CD14-positive monocyte (primary cell): ENCODE results near the gene GSTK1. TPM values are rescaled to one million over a fixed set of nuclear protein-coding genes. Genes with fewer than 3 reads are reported as not detected.

Source experiments
- DNase-seq, 3 donors: peaks; one replicate each; pipeline ENCODE4 v3.0.0-alpha.2; 2011 to 2022
- H2AFZ ChIP-seq: 2 replicates; pipeline ENCODE4 v1.6.0; 2012; ENCODE audit warnings: mild to moderate bottlenecking, low read depth, low read length, inconsistent platforms; ENCODE audit not compliant: insufficient read depth, poor library complexity, severe bottlenecking
- H3K27ac ChIP-seq, 2 donors: 1 replicate in 1 of 2; 2 replicates in 1 of 2; pipeline ENCODE4 v1.5.1; 2012 to 2013; ENCODE audit warnings: low read length in 2 of 2, control low read depth in 1 of 2, inconsistent platforms in 1 of 2, low read depth in 1 of 2, mild to moderate bottlenecking in 1 of 2
- H3K27me3 ChIP-seq, 2 donors: one replicate each; pipeline versions ENCODE4 v1.6.0 to v1.6.1; 2011 to 2013; ENCODE audit warnings: low read length in 2 of 2; ENCODE audit not compliant: control insufficient read depth in 2 of 2, insufficient read depth in 2 of 2
- H3K36me3 ChIP-seq, 2 donors: replicated peaks in 1 of 2; 1 replicate in 1 of 2; 2 replicates in 1 of 2; pipeline versions ENCODE4 v1.5.1 to v1.6.1; 2012 to 2013; ENCODE audit warnings: low read length in 2 of 2, control low read depth in 1 of 2, inconsistent platforms in 1 of 2, mild to moderate bottlenecking in 1 of 2; ENCODE audit not compliant: insufficient read depth in 2 of 2, control insufficient read depth in 1 of 2
- H3K4me1 ChIP-seq, 2 donors: 1 replicate in 1 of 2; 2 replicates in 1 of 2; pipeline versions ENCODE4 v1.5.1 to v1.6.1; 2012 to 2013; ENCODE audit warnings: low read length in 2 of 2, control low read depth in 1 of 2, inconsistent platforms in 1 of 2, mild to moderate bottlenecking in 1 of 2, moderate library complexity in 1 of 2; ENCODE audit not compliant: insufficient read depth in 2 of 2, control insufficient read depth in 1 of 2
- H3K4me2 ChIP-seq: replicated peaks from 2 replicates; pipeline ENCODE3; 2012; ENCODE audit warnings: low read length, moderate library complexity, mild to moderate bottlenecking; ENCODE audit not compliant: poor library complexity, severe bottlenecking; ENCODE audit errors: extremely low read depth
- H3K4me3 ChIP-seq, 3 experiments: fragments of 200-600 bp in 1 of 3; sonication (generic) in 1 of 3; replicated peaks in 1 of 3; 1 replicate in 2 of 3; 2 replicates in 1 of 3; pipeline ENCODE4 v1.5.1; 2011 to 2013; ENCODE audit warnings: low read length in 3 of 3, mild to moderate bottlenecking in 3 of 3, control low read depth in 2 of 3, low read depth in 2 of 3, inconsistent platforms in 1 of 3, moderate library complexity in 1 of 3
- H3K79me2 ChIP-seq: 2 replicates; pipeline ENCODE4 v1.6.0; 2012; ENCODE audit warnings: mild to moderate bottlenecking, control low read depth, inconsistent platforms, low read length, moderate library complexity; ENCODE audit not compliant: insufficient read depth
- H3K9ac ChIP-seq: 2 replicates; pipeline ENCODE4 v1.6.0; 2017; ENCODE audit warnings: low read length, mild to moderate bottlenecking; ENCODE audit not compliant: insufficient read depth, poor library complexity, severe bottlenecking
- H3K9me3 ChIP-seq, 2 donors: replicated peaks in 1 of 2; 1 replicate in 1 of 2; 2 replicates in 1 of 2; pipeline versions ENCODE4 v1.5.1 to v1.6.1; 2012 to 2013; ENCODE audit warnings: low read length in 2 of 2, control low read depth in 1 of 2; ENCODE audit not compliant: control insufficient read depth in 1 of 2, insufficient read depth in 1 of 2
- H4K20me1 ChIP-seq: 2 replicates; pipeline ENCODE4 v1.6.0; 2012; ENCODE audit warnings: mild to moderate bottlenecking, low read length, control low read depth, moderate library complexity; ENCODE audit not compliant: insufficient read depth
- H3K27ac Mint-ChIP-seq, 7 donors: one replicate each; pipeline ENCODE4 v1.8.0; 2020; ENCODE audit warnings: mild to moderate bottlenecking in 7 of 7, mixed read lengths in 7 of 7, moderate library complexity in 6 of 7, inconsistent platforms in 2 of 7
- H3K27me3 Mint-ChIP-seq, 3 donors: one replicate each; pipeline ENCODE4 v1.8.0; 2021 to 2022; ENCODE audit warnings: low read depth in 3 of 3, mild to moderate bottlenecking in 3 of 3, mixed read lengths in 3 of 3, moderate library complexity in 3 of 3, inconsistent platforms in 1 of 3
- H3K36me3 Mint-ChIP-seq, 2 donors: one replicate each; pipeline ENCODE4 v1.8.0; 2020; ENCODE audit warnings: mixed read lengths in 2 of 2, inconsistent platforms in 1 of 2, mild to moderate bottlenecking in 1 of 2
- H3K4me1 Mint-ChIP-seq: one replicate; pipeline ENCODE4 v1.8.0; 2020; ENCODE audit warnings: mild to moderate bottlenecking, mixed read lengths
- H3K4me3 Mint-ChIP-seq, 2 donors: one replicate each; pipeline ENCODE4 v1.8.0; 2020; ENCODE audit warnings: mild to moderate bottlenecking in 2 of 2, mixed read lengths in 2 of 2, moderate library complexity in 1 of 2
- H3K9me3 Mint-ChIP-seq, 7 donors: one replicate each; pipeline ENCODE4 v1.8.0; 2020 to 2022; ENCODE audit warnings: mixed read lengths in 7 of 7, mild to moderate bottlenecking in 6 of 7, moderate library complexity in 6 of 7, inconsistent platforms in 2 of 7
- WGBS: methylation state at CpG from one replicate; pipeline ENCODE4 v1.1.5; 2013; ENCODE audit warnings: missing lambda C conversion rate; ENCODE audit not compliant: insufficient coverage; 5-methylcytosine and 5-hydroxymethylcytosine counted together
- intact Hi-C, 2 donors: fragments of 100-400 bp; cut with micrococcal nuclease; formaldehyde crosslinking; loops; one replicate each; pipeline versions ENCODE4 v1.15.0 to v1.15.1; 2023
- polyA plus RNA-seq, 3 donors: library from polyadenylated mRNA; depleted of rRNA in 1 of 3; unstranded in 2 of 3; stranded (reverse) in 1 of 3; fragments of 300-500 nt in 2 of 3; fragments of >200 nt in 1 of 3; fragmentation: Illumina TruSeq in 2 of 3; gene quantifications; 1 replicate in 2 of 3; 2 replicates in 1 of 3; pipeline ENCODE4 v1.2.3, GENCODE V29; 2012 to 2021
- TF ChIP-seq, protein P1 (sequence below): fragments of 200-600 bp; IDR thresholded peaks from one replicate; pipeline ENCODE4 v1.8.0; 2022; ENCODE audit warnings: antibody characterized with exemption, mild to moderate bottlenecking

The GSTK1 gene
- polyA plus RNA-seq, 3 donors = 413 to 547 (median 427) TPM

DNA sequence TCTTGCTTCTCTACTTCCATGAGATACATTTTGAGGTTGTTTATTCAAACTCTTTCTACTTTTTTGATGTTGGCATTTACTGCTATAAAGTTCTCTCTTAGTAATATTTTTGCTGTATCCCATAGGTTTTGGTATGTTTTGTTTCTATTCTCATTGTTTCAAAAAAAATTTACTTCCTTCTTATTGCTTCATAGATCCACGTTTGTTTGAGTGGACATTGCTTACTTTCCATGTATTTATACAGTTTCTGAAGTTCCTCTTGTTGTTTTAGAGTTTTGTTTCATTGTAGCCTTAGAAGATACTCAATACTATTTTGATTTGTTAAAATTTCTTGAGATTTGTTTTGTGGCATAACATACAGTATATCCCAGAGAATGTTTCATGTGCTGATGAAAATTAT is 27.7 kb upstream of the GSTK1 start:
- Mint-ChIP-seq H3K36me3 (peaks cover 6 to 20% of the 10 kb centered on the region in 2 donors), H3K27ac (peak overlapping the region; percentile 11 to 87 (median 44)), H3K9me3 (peaks cover 0 to 23% (median 11%) of the 10 kb centered on the region in 7 donors), H3K4me3 (peak overlapping the region in 1 of 2 donors; percentile 51), H3K4me1 (peaks cover 63% of the 10 kb centered on the region), H3K27me3 (peaks cover 0 to 2% (median 0%) of the 10 kb centered on the region in 3 donors)
- H4K20me1 ChIP-seq = no peaks in the 10 kb centered on the region
- no peak overlapping the region for H3K9ac ChIP-seq
- H3K4me3 ChIP-seq = peak overlapping the region in 1 of 3 experiments; percentile 11
- H3K4me1 ChIP-seq = peaks cover 48 to 67% of the 10 kb centered on the region in 2 donors
- TF ChIP-seq, protein P1, sequence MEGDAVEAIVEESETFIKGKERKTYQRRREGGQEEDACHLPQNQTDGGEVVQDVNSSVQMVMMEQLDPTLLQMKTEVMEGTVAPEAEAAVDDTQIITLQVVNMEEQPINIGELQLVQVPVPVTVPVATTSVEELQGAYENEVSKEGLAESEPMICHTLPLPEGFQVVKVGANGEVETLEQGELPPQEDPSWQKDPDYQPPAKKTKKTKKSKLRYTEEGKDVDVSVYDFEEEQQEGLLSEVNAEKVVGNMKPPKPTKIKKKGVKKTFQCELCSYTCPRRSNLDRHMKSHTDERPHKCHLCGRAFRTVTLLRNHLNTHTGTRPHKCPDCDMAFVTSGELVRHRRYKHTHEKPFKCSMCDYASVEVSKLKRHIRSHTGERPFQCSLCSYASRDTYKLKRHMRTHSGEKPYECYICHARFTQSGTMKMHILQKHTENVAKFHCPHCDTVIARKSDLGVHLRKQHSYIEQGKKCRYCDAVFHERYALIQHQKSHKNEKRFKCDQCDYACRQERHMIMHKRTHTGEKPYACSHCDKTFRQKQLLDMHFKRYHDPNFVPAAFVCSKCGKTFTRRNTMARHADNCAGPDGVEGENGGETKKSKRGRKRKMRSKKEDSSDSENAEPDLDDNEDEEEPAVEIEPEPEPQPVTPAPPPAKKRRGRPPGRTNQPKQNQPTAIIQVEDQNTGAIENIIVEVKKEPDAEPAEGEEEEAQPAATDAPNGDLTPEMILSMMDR = no peak
- H3K9me3 ChIP-seq = peaks cover 0 to 6% of the 10 kb centered on the region in 2 donors
- intact Hi-C loops = no loop called here
- H3K4me2 ChIP-seq = peak overlapping the region; percentile 15
- no peaks in the 10 kb centered on the region for H3K79me2 ChIP-seq
- WGBS = no CpG with 5 or more reads among the region's 1 CpG
- H2AFZ ChIP-seq = no peak overlapping the region
- no peaks in the 10 kb centered on the region for H3K27me3 ChIP-seq
- peak overlapping the region in 1 of 2 donors; percentile 20 for H3K27ac ChIP-seq
- no peaks in the 10 kb centered on the region for H3K36me3 ChIP-seq
- peak in 1 of 3 donors; percentile 21 for DNase-seq

DNA sequence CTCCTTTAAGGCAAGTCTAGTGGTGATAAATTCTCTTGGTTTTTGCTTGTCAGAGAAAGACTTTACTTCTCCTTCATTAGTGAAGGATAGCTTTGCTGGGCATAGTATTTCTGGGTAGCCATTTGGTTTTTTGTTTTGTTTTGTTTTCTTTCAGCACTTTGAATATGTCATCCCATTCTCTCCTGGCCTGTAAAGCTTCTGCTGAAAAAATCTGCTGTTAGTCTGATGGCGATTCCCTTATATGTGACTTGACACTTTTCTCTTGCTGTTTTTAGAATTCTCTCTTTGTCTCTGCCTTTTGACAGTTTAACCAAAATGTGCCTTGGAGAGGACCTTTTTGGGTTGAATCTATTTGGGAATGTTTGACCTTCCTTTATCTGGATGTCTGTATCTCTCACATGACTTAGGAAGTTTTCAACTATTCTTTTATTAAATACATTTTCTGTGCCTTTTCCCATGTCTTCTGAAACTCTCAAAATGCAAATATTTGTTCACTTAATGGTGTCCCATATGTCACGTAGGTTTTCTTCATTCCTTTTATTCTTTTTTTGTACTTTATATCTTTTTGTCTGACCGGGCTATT is 26.7 kb upstream of the GSTK1 start:
- no peak for DNase-seq
- Mint-ChIP-seq H3K36me3 (peaks cover 6 to 20% of the 10 kb centered on the region in 2 donors), H3K27me3 (peaks cover 0 to 2% (median 0%) of the 10 kb centered on the region in 3 donors), H3K9me3 (peaks cover 0 to 23% (median 11%) of the 10 kb centered on the region in 7 donors), H3K4me3 (no peak overlapping the region), H3K4me1 (peaks cover 69% of the 10 kb centered on the region), H3K27ac (peak overlapping the region in 2 of 7 donors; percentile 31 to 46)
- TF ChIP-seq, protein P1 = no peak
- Histone ChIP-seq H2AFZ (no peak overlapping the region), H3K4me1 (peaks cover 53 to 77% of the 10 kb centered on the region in 2 donors), H3K79me2 (no peaks in the 10 kb centered on the region), H3K36me3 (no peaks in the 10 kb centered on the region), H3K27me3 (no peaks in the 10 kb centered on the region), H4K20me1 (no peaks in the 10 kb centered on the region), H3K4me2 (no peak overlapping the region), H3K27ac (no peak overlapping the region), H3K4me3 (no peak overlapping the region), H3K9ac (no peak overlapping the region), H3K9me3 (peaks cover 0 to 6% of the 10 kb centered on the region in 2 donors)
- intact Hi-C loops = no loop called here
- no CpG with 5 or more reads among the region's 3 CpGs for WGBS
